ENCODE data around the gene IKZF2. TPM values are rescaled to one million over a fixed set of nuclear protein-coding genes. Genes with fewer than 3 reads are reported as not detected.

Gene IKZF2
- polyA plus RNA-seq, 1 donor (not counting 4 experiments of a cell fraction or from before 2014, with no cell fraction given) = 8.2 TPM

DNA sequence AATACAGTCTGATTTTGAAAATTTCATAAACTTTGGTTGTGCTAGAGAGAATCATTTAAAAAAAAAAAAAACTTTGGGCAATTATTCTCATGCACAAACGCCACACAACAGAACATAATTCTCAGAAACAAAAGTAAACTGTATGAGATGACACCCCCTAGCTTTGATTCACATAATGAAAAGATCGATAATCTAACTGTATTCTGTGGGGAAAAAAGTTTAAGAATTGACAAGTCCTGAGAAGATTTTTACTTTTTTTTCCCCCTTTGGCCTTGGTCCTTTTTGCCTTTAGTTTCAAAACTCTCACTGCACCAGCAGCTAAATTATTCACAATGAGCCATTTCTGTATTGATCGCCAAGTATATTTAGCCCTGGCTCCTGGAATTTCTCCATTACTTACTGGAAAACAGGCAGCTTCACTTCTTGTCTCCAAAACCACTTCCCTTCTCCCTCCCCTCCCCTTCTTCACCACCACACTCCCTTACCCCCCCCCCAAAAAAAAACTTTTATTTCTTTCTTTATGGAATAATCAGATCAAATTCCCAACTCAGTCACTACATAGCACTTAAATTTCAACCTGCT, 2.0 kb downstream of the IKZF2 start:
- H3K4me2 ChIP-seq (ENCODE audit: control insufficient read depth, extremely low read depth, insufficient read depth, low read depth, low read length) = peak overlapping the region; percentile 92
- peak overlapping the region; percentile 94 for H3K27ac ChIP-seq (ENCODE audit: control insufficient read depth, insufficient read depth, low read length)
- H3K9ac ChIP-seq (ENCODE audit: control insufficient read depth, extremely low read depth, insufficient read depth, low read length) = peak overlapping the region; percentile 89

DNA sequence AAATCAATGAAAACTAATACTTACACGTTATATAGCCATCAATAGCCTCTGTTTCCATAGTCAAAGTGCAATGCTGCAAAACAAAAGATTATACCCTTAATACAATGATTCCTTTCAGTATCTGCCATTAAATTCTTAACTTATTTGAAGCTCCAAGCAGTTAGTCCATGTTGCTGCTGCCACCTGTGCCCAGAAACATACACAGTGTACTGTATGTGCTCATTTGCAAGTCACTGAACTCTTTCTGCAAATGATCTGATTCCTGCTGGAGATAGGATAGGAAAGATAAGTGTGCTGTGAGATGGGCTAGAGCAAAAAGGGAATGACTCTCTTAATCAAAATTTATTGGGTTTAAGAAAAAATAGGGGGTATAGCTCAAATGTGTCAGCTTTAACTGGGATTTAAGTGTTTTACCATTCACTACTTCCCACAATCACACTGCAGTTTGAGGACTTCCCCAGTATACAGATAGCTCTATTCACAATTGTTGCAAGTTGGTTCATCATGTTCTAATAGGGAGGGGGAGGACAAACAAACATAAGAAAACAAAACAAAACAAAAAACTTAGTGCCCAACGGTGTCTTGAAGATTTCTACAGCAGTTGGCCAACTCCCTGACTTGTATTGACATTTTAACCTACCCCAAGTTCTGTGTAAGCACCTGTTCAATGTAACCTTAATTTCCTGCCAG, 2.7 kb downstream of the IKZF2 start:
- Histone ChIP-seq H3K79me2 (ENCODE audit: control insufficient read depth, insufficient read depth, low read length) (peaks cover 3% of the 10 kb centered on the region), H3K27ac (ENCODE audit: control insufficient read depth, insufficient read depth, low read length) (peak overlapping the region; percentile 94), H3K9me1 (ENCODE audit: control insufficient read depth, extremely low read depth, insufficient read depth, low read length) (no peaks in the 10 kb centered on the region), H3K36me3 (ENCODE audit: control insufficient read depth in 2 of 2, extremely low read depth in 1 of 2, insufficient read depth in 2 of 2, low read length in 2 of 2) (no peaks in the 10 kb centered on the region), H3K27me3 (ENCODE audit: control insufficient read depth, extremely low read depth, insufficient read depth, low read length) (no peaks in the 10 kb centered on the region), H3K9ac (ENCODE audit: control insufficient read depth, extremely low read depth, insufficient read depth, low read length) (peak overlapping the region; percentile 89), H3K4me1 (ENCODE audit: control insufficient read depth, extremely low read depth, insufficient read depth, low read length) (peaks cover 20% of the 10 kb centered on the region), H2AFZ (ENCODE audit: control insufficient read depth, low read length) (no peak overlapping the region), H3K9me3 (ENCODE audit: control insufficient read depth, low read depth, low read length) (no peaks in the 10 kb centered on the region), H4K20me1 (ENCODE audit: control insufficient read depth, extremely low read depth, insufficient read depth, low read length) (no peaks in the 10 kb centered on the region), H3K4me3 (ENCODE audit: control insufficient read depth in 2 of 3, extremely low read depth in 1 of 3, insufficient read depth in 2 of 3, low read depth in 1 of 3, low read length in 3 of 3) (peak overlapping the region; percentile 52 to 95 (median 72)), H3K4me2 (ENCODE audit: control insufficient read depth, extremely low read depth, insufficient read depth, low read depth, low read length) (peak overlapping the region; percentile 92)
- dilution Hi-C loops (cut with MboI; ENCODE audit: extremely low pct_ligation_motif_present, low sequenced_read_pairs) = no loop called here
- TF ChIP-seq, protein P1, sequence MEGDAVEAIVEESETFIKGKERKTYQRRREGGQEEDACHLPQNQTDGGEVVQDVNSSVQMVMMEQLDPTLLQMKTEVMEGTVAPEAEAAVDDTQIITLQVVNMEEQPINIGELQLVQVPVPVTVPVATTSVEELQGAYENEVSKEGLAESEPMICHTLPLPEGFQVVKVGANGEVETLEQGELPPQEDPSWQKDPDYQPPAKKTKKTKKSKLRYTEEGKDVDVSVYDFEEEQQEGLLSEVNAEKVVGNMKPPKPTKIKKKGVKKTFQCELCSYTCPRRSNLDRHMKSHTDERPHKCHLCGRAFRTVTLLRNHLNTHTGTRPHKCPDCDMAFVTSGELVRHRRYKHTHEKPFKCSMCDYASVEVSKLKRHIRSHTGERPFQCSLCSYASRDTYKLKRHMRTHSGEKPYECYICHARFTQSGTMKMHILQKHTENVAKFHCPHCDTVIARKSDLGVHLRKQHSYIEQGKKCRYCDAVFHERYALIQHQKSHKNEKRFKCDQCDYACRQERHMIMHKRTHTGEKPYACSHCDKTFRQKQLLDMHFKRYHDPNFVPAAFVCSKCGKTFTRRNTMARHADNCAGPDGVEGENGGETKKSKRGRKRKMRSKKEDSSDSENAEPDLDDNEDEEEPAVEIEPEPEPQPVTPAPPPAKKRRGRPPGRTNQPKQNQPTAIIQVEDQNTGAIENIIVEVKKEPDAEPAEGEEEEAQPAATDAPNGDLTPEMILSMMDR (optimal IDR thresholded peaks at IDR 0.05 in 1 of 3, IDR thresholded peaks at IDR 0.05 in 1 of 3, conservative IDR thresholded peaks at IDR 0.05 in 1 of 3; ENCODE audit: extremely low read depth in 1 of 3, insufficient read depth in 2 of 3, low read length in 3 of 3) = no peak
- no peak for TF ChIP-seq EZH2 (IDR thresholded peaks at IDR 0.05; ENCODE audit: low read length)
- DNase-seq (ENCODE audit: low read depth, low spot score) = no peak
- FAIRE-seq = peak; percentile 32

More for the DNA sequence above, 2.0 kb downstream of the IKZF2 start:
- Histone ChIP-seq H4K20me1 (ENCODE audit: control insufficient read depth, extremely low read depth, insufficient read depth, low read length) (no peaks in the 10 kb centered on the region), H3K79me2 (ENCODE audit: control insufficient read depth, insufficient read depth, low read length) (peaks cover 3% of the 10 kb centered on the region), H3K27me3 (ENCODE audit: control insufficient read depth, extremely low read depth, insufficient read depth, low read length) (no peaks in the 10 kb centered on the region), H3K36me3 (ENCODE audit: control insufficient read depth in 2 of 2, extremely low read depth in 1 of 2, insufficient read depth in 2 of 2, low read length in 2 of 2) (no peaks in the 10 kb centered on the region), H3K4me1 (ENCODE audit: control insufficient read depth, extremely low read depth, insufficient read depth, low read length) (peaks cover 20% of the 10 kb centered on the region), H2AFZ (ENCODE audit: control insufficient read depth, low read length) (peak overlapping the region; percentile 61), H3K9me3 (ENCODE audit: control insufficient read depth, low read depth, low read length) (no peaks in the 10 kb centered on the region), H3K4me3 (ENCODE audit: control insufficient read depth in 2 of 3, extremely low read depth in 1 of 3, insufficient read depth in 2 of 3, low read depth in 1 of 3, low read length in 3 of 3) (peak overlapping the region; percentile 52 to 95 (median 72)), H3K9me1 (ENCODE audit: control insufficient read depth, extremely low read depth, insufficient read depth, low read length) (no peaks in the 10 kb centered on the region)
- DNase-seq (ENCODE audit: low read depth, low spot score) (no peak), FAIRE-seq (peak; percentile 72)
- TF ChIP-seq EZH2 (IDR thresholded peaks at IDR 0.05; ENCODE audit: low read length) = no peak
- TF ChIP-seq, protein P1 (optimal IDR thresholded peaks at IDR 0.05 in 1 of 3, IDR thresholded peaks at IDR 0.05 in 1 of 3, conservative IDR thresholded peaks at IDR 0.05 in 1 of 3; ENCODE audit: extremely low read depth in 1 of 3, insufficient read depth in 2 of 3, low read length in 3 of 3) = no peak
- dilution Hi-C loops (cut with MboI; ENCODE audit: extremely low pct_ligation_motif_present, low sequenced_read_pairs) = no loop called here

All from keratinocyte (primary cell).